Eye (tissue), 1 donor: Measurements from ENCODE around the gene CLRN3.

Source experiments
- DNase-seq: peaks from one replicate; pipeline ENCODE4 v3.0.0-alpha.2; 2015

CLRN3 gene

DNA sequence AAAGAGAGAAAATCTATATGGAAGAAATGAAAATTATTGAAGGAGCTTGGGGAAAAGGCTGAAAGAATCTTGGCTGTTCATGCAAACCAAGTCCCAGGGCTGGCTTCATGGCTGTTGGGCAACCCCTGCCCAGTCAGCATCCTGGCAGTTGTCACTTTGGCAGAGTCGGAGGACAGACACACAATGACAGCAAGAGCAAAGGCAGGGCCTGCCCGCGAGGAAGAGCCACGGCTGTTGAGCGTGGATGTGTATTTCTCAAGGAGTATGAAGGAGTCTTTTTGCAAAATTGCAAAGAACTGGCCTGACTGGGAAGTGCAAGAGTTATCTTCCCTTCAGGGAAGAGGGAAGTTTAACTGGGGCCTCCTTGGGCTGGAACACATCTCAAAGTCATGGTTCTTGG lies 25.8 kb upstream of the CLRN3 start:
- no peak for DNase-seq

DNA sequence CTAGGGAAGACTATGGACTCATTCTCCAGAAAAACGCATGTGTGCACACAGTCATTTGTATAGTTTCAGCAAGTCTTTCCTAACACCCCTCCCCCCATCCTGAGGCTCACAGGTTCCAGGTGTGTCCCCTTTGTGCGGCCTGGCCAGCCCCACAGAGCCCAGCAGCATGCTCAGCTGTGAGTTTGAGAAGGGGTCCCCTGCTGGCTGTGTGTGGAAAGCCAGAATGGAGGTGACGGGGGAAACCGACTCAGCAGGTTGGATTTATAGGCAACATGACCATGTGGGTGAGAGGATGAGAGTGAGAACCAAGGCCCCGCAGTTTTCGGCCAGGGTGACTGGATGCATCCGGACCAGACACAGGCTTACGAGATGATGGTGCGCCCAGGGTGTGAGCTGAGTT lies 24.1 kb upstream of the CLRN3 start:
- DNase-seq: no peak

DNA sequence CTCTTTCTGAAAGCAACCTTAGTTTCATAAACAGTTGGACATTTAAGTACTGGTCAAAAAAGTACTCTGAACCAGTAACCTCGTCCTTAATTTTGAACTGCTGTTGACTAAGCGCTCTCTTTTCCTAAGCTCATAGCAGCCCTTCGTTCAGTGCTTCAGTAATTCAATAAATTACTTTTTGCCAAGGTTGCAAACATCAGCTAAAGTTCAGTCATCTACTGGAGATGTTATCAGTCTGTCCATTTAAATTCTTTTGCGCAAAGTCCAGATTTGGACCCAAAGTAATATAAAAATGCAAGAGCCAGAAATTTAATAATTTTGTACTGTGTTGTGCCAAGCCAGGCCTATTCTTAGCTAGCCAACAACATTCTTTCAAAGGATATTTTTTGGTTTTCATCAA lies 22.6 kb upstream of the CLRN3 start:
- no peak for DNase-seq

DNA sequence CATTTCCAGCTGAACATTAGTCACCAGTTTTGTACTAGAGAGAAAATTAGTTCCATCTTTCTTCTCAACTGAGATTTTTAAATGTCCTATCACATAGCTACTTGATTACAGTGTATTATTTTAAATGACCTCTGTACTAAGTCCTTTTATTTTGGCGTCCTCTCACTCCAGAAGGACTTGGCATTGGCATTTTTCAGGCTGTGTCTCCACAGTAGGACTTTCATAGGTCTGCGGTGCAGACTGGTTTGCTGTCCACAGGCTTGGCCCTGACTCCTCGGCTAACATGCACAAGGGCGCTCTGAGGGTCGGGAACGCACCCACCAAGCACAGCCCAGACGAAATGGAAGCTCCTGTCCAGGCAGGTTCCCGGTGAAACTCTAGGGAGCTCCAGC lies 20.6 kb upstream of the CLRN3 start:
- no peak for DNase-seq

DNA sequence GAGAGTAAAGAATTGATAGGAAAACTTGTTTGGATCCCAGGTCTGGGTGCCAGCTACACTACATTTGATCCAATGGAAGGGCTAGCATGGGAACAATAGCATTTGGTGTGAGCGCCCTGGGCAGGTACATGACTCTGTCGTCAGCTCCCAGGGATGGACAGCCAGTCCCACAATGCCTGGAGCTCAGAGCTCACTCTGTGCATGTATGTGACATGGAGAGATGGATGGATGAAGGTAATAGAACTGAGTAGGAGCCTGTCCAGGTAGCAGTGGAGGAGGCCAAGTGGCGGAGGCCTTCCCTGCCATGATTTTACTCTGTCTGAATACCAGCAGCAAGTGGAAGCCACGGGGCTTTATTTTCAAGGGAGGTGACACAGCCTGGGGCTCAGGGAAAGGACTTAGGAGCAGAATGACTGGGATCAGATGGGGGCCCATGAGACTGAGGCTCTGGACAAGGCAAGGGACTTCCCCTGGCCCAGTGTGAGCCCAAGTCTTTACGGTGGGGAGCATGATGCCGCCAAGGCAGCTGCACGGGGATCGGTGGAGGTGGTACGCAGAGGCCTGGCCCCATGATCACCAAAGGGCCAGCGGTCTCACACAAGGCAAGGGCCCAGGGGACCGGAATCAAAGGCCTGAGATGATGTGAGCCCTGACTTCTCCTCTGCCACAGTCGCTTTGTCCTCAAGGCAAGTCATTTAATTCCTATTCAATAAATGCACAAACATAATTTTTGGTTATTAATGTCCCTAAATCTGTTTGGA lies 20.0 kb upstream of the CLRN3 start:
- no peak for DNase-seq

DNA sequence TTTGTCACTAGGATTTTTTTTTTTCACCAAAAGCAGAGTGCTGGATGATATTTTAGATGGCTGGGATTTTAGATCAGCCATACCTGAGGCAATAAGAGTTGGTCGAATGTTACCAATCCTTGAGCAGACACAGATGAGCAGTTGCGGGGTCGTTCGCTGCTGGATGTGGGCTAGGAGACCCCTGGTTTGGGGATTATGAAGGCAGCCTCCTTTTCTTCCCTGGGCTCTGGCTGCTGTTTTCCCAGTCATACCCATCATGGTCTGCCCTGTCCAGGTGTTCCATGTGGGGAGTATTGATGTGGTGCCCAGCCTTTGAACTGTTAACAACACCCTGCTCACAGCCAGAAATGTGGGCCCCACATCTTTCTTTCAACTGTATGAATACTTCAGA lies 19.1 kb upstream of the CLRN3 start:
- DNase-seq: no peak

DNA sequence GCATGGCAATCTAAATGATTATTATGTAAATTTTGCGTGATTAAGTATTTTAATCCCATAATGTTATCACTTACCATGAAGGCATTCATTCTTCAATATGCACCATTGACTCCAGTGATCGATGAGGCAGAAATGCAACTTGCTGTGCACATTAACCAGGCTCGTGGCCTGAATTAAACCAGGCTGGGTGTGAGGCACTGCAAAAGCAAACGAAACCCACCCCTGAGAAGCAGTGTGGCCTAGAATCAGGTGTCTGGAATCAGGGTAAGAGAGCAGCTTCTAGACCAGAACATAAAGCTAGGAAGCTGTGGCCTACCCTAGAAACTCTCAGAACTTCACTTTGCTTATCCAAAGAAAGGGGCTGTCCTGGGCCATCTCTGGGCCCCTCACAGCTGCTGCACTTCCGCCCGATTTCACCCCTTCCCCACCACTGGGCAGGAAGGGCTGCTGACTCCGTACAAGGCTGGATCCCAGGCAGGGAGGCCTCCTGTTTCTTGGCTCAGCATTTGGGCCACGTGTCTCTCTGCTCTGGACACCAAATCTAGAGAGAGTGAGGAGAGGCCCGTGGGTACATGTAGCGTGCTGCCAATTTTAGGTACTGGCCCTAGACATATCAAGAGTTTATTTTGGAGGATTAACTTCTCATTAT lies 18.6 kb upstream of the CLRN3 start:
- peak; percentile 56 for DNase-seq

DNA sequence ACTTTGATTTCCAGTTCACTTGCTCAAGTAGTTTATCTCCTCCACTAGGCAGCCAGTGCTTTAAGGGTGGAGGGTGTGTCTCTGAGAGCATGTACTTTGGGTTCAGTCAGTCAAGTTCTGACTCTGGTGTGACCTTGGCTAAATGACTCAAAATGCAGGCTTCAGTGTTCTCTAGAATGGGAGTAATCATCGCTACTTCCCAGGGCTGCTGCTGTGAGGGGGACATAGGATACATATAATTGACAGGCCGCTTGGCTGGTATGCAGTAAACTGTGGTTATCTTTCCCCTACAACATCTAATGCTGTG lies 17.7 kb upstream of the CLRN3 start:
- no peak for DNase-seq

DNA sequence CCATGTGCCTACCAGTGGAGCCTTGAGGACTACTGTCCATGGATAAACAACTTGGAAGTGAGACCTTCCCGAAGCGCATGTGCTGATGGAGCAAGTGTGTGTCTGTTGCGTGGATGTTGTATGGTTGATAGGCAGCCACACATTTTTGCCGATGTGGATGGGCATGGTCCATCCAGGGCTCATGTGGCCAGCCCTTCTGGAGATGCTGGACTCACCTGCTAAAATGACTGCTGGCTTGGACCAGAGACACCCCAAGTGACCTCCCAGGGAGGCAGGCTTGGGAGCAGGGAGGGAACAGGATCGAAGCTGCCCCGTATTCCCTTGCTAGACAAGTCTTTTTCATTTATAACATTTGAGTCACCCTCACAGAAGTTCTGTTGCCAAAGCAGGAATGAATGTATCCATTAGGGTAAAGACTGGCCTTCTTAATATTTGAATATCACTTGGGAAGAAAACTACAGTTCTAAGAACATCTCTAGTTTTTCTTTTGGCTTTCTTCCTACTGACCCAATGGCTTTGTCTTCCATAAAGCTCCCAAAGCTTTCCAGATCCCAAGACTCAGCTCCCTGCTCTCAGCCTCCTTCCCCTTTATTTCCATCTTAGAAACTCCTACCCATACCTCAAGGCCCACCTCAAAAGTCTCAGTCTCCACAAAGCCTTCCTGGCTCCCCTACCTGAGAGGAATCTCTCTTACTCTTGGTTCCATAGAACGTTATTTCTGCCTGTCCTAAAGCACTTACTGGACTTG lies 17.1 kb upstream of the CLRN3 start:
- DNase-seq: no peak

DNA sequence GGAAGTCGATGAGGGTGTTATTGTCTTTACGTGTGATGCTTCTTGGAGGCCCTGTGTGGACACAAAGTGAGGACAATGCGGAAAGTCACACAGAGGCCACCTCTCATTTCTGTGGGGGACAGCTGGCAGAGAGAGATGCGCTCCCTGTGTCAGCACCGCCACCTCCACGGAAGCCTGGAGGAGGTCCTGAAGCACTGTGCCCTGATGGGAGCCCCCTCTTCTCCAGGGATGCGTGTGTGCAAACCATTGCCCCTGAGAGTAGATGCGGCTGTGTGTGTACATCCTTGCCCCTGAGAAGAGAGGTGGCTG lies 16.2 kb upstream of the CLRN3 start:
- DNase-seq: no peak

DNA sequence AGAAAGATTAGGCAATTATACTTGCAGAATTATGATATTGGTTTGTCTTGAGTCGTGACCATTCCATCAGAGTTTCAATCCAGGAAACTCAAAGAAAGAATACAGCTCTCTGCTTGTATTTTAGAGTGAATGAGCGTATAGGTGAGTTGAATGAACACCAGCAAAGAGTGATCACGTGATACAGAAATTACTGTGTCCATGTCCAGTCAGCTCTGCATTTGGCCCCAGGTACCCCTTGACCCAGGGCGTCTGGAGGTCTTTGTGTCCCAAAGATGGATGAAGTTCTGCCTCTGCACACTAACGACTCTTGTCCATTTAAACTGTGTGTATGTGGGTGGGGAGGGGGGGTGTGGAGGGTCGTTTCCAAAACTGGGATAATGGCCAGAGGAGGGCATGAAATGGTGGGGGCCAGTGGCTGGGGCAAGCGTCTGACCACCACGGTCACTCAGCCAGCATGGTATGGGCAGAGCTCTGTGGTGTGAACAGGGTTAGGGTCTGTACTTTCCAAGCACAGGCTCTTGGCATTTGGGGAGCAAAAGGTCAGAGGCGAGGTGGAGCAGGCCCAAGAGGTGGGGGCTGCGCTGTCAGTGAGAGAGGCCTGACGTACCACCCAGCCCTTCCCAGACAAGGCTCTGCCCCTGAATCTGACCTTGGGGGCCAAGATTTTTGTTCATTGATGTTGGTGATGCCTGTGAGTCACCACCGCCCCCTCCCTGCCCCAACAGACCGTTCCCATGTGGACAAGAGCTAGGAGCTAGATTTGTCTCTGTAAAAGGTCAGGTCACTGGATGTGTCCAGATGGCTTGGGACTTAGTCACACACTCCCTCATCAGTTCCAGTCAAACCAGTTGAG lies 15.6 kb upstream of the CLRN3 start:
- DNase-seq: no peak

DNA sequence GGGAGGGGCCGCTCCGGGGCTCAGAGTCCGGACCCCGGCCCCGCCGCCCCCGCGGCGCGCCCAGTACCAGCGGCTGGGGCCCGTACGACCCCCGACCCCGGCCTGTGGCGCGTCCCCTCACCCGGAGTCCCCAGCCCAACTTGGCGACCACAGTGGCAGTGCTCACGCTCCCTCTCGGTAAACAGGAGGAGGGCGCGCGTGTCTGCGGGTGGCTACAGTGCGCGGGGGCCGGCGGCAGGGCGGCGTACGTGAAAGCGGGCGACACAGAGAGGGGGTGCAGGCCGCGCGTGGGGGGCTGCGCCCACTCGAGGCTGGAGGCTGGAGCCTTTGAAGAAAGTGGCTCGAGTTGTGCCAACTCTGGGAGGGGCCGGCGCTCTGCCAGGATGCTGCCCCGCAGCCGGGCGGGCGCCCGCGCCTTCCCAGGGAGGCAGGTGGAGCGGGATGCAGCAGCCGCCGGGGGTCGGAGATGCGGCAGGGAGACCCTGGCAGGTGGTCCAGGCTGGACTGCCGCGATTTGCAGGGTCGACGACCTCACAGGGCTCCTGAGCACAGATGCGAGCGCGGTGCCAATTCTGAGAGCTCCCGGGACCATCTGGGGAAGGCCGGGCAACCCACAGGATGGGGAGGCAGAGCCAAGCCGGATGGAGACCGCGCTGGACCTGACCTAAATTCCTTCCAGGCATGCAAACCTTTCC lies 14.8 kb upstream of the CLRN3 start:
- peak; percentile 47 for DNase-seq

DNA sequence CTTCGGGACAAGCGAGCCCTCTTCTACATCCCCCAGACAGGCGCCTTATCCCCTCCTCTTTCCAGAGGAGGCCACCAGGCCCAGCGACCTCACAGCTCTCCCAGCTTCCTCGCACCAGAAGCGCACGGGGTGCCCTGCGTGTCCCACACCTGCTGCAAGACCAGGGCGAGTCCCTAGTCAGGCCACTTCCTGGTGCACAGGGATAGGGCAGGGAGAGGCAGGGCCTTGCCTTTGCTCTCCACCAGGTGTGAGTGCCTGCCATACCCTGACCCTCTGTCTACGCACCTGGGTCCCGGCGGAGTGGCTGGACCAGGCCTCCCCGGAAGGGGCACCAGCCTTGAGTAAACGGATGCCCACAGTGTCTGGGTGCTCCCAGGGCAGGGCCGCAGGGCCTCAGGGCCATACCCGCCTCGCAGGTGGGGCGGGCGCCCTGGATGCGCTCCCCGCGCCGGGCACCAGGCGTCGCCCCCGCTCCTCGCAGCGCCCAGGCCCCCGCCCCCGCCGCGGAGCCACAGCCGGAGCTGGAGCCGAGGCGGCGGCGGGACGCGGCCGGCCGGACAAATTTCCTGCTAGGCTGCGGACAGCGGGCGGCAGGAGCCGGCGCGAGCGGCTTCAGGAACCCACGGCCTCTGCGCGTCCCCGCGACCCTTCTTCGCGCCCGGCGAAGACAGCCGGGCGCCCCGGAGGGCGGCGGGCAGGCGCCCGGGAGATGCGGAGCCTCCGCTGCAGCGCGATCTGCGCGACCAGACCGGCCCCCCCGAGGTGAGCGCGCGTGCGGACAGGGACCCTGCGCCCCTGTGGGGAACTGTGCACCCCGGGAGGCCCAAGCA lies 14.0 kb upstream of the CLRN3 start, which contains the start of gene PTPRE:
Gene PTPRE (plus strand): TSS at position 556 of the 830 bp plus-strand sequence. CDS start 133,779 bp downstream, outside the sequence.
- DNase-seq: peak; percentile 87

DNA sequence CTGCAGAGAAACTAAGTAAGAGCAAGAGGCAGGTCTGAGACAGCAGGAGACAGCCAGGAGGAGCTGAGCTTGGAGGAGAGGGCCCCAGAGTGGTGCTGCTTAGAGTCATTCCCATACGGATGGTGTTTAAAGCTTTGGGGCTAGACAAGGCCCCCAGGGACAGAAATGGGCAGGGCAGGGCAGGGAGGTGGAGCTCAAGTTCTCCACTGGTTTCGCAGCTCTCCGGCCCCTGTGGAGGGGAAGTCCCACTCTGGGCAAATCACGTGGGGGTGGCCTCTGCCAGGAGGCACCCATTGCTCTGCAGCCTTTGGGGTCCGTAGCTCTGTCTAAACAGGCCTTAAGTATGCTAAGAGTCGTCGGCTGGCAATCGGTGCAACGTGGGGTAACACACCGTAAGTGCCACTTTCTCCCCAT lies 13.1 kb upstream of the CLRN3 start:
- DNase-seq: no peak

DNA sequence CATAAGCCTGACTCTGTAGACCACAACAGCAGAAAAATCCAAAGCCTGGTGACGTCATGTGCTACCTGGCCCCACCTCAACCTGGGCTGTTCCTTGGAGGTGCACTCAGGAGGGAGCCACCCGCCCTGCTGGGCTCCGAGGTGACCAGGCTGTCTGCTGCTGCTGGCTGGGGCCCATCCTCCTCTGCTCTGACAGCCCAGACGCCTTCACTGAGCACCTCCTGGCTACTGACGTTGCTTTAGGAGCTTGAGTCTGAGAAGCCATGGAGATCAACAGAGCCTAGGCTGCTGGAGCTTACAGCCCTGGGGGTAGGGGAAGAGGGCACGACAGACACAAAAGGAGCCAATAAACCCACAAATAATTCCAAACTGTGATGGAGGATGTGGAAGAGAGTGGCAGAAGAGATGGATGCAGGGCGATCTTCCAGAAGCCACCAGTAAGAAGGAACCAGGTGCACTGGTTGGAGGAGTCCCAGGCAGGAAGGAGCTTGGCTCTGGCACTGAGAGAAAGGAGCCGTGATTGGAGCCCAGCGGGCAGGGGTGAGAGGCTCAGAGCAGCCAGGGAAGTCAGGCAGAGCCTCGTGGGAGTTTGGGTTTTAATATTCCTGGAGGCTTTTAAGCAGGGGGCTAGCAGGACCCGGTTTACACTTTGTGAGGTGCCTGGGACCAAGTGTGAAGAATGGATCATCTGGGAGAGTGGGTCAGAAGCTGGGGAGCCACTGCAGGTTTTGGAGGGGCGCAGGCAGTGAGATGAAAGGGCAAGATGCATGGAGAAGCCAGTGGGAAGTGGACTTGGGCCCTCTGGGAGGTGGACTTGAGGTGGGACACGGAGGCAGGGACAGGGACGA lies 12.5 kb upstream of the CLRN3 start:
- no peak for DNase-seq

DNA sequence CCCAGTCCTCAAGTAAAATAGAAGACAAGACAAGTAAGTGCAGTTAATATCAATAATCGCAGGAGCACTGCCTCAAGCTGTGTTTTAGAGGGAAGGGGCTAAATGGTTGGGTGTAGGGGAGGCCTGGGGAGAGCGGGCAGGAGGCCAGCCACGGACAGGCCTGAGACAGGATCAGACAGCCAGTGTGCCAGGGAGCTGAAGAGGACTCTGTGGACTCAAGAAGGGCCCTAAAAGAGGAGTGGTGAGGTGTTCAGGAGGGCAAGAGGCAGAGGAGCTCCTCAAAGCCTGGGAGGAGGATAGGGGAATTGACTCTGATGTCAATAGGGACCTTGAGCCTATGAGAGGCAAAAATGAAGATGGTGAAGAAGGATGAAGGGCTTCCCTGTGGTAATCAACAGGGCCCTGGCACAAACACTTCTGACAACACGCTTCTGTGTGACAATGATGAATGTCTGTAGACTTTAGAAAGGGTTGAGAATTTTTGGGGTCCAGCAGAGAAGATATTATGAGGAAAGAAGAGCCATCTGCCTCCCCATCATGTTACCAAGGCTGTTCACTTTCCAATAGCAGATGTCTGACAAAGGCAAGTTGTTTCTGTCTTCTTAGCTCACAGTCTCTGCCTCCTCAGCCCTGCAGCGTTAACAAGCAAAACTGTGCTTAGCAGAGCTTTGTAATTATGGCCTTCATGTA lies 11.7 kb upstream of the CLRN3 start:
- no peak for DNase-seq

DNA sequence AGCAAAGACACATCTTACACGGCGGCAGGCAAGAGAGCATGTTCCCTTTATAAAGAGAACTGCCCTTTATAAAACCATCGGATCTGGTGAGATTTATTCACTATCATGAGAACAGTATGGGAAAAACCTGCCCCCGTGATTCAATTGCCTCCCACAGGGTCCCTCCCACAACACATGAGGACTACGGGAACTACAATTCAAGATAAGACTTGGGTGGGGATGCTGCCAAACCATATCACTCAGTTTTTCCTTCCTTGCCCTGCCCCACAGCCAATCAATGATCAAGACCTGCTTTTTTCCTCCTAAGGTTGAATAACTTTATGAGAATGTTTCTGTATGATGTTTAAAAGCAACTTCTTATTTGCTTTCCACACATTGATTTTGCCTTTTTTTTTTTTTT lies 11.0 kb upstream of the CLRN3 start:
- DNase-seq: no peak

DNA sequence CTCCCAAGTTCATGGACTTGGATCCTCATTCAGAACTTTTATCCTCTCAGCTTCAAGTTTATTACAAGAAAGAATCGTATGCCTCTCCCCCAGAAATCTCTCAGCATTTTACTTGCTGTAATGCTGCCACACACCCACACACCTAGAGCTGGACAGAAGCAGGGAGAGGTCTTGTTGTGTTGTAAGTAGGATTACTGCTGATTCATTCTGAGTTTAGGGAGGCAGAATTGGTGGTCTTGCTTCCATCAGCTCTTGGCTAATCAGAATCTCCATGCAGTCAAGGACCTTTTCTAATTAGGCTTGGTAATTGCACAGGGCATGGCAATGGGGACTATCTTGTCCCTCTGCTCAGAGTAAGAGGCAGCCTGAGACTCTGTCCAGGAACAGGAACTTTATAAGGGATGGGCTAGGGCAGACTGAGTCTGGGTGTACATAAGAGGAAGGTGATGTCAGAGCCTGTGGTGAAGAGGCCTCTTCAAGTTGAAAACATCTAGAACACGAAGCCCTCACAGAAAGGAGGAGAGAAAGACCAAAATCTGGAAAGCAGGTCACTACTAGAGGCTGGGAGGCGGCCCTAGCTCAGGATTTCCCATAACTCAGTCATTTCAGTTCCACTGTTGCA lies 7.1 kb upstream of the CLRN3 start:
- DNase-seq: no peak

DNA sequence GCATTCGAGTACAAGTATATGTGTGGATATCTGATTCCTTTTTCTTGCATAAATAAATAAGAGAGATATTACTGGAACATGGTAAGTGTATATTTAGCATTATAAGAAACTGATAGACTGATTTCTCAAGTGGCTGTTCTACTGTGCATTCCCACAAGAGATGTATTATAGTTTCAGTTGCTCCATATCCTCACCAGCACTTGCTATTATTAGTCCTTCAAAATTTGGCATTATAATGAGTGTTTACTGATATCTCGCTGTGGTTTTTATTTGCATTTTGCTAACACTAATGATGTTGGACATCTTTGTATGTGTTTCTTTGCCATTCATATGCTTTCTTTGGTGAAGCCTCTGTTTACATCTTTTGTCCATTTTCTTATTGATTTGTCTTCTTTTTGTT lies 4.4 kb upstream of the CLRN3 start:
- no peak for DNase-seq

DNA sequence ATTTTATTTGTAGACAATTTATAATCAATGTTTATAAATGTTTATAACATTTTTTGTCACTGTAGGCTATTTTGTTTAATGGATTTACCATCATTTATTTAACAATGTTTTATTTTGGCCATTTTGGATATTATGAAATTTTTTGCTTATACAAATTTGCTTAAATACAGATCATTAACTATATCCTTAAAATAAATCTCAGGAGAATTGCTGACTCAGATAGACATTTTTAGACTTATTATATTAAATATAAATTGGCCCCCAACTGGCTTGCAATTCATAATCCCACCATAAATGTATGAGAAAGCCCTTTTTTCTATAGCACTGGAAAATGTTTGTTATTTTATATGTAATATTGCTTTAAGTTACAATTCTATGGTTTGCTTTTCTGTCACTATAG lies 3.8 kb upstream of the CLRN3 start:
- no peak for DNase-seq
